Erythroblast (primary cell): ENCODE results near the gene KIAA0586.
"Not testable (repeated sequence)": the region's sequence is repeated elsewhere in the genome, so short reads cannot be mapped to it uniquely, and the experiment has no call there.

ENCODE experiments used
- DNase-seq, 2 experiments: peaks; one replicate each; lab custom pipeline; 2025; lab: John Stamatoyannopoulos, UW
- GATA1 ChIP-seq: IDR thresholded peaks from 2 replicates; pipeline ENCODE4 v1.6.1; 2011; ENCODE audit warnings: low read depth, mild to moderate bottlenecking, control low read depth, low read length, moderate library complexity
- POLR2A ChIP-seq: IDR thresholded peaks from 2 replicates; pipeline ENCODE4 v1.6.1; 2011; ENCODE audit warnings: mild to moderate bottlenecking, low read length

Gene KIAA0586

DNA sequence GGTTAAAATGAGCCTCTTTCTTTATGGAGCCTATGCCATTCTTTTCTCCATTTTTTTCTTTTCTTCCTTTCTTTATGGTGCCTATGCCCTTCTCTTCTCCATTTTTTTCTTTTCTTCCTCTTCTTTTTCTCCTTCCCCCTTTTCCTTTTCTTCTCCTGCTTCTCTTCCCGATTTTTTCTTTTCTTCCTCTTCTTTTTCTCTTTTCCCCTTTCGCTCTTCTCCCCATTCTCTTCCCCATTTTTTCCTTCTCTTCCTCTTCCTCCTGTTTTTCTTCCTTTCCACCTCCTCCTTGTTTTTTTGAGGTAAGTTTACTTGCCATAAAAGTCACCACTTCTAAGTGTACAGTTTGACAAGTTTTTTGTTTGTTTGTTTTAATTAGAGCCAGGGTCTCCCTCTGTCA, 50.1 kb downstream of the KIAA0586 start:
- TF ChIP-seq POLR2A (no peak), GATA1 (no peak)
- DNase-seq: no peak

DNA sequence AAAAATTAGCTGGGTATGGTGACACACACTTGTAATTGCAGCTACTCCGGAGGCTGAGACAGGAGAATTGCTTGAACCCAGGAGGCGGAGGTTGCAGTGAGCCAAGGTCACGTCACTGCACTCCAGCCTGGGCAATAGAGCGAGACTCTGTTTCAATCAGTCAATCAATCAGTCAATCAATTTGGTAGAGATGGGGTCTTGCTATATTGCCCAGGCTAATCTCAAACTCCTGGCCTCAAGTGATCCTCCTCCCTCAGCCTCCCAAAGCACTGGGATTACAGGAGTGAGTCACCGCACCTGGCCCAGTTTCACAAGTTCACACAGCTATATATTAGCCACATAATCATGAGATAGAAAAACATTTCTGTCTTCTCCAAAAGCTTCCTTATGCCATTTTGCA, 50.8 kb downstream of the KIAA0586 start:
- DNase-seq: not testable (repeated sequence)

DNA sequence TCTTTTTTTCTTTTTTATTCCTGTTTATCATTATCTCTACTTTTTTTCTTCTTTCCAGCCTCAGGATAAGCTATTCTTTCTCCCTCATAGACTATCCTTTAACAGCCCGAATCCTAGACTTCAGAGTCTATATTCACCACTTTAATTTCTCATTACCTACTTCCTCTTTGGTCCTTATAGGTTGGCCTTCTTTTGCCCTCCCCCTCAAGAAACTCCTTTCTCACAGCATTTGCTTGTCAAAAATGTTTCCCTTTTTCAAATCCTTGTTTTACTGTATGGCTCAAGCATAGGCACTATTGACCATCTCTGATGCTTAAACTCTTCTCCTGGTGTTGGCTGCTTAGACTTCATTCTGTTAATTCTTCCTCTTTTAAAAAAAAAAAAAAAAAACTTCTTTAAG, 52.5 kb downstream of the KIAA0586 start:
- TF ChIP-seq GATA1 (no peak), POLR2A (no peak)
- DNase-seq: no peak

- DNase-seq: no peak
- TF ChIP-seq GATA1: no peak
- no peak for TF ChIP-seq POLR2A
Measured at GRCh38 chr14:58484176-58484575, 56.7 kb downstream of the KIAA0586 start.

- DNase-seq: no peak
Measured at GRCh38 chr14:58488550-58488949, 61.0 kb downstream of the KIAA0586 start.

DNA sequence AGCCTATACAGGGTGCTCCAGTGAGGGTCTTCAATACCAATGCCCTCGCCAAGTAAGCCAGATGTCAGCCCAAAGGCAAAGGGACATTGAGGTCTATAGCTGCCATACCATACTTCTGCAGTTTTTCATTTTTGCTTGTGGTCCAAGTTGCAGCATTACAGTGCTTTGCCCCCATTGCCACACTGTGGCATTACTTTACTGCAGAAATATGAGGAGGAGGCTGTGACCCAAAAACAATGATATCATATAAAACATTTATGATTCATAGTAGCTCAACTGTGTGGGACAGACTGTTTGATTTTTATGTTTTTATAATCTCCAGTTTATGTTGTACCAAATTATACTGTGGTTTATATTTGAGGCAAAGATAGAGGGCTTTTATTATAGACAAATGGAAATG, 64.1 kb downstream of the KIAA0586 start:
- no peak for DNase-seq
- no peak for TF ChIP-seq POLR2A
- TF ChIP-seq GATA1: no peak

More at GRCh38 chr14:58488550-58488949, 61.0 kb downstream of the KIAA0586 start:
- no peak for TF ChIP-seq GATA1
- TF ChIP-seq POLR2A: no peak

DNA sequence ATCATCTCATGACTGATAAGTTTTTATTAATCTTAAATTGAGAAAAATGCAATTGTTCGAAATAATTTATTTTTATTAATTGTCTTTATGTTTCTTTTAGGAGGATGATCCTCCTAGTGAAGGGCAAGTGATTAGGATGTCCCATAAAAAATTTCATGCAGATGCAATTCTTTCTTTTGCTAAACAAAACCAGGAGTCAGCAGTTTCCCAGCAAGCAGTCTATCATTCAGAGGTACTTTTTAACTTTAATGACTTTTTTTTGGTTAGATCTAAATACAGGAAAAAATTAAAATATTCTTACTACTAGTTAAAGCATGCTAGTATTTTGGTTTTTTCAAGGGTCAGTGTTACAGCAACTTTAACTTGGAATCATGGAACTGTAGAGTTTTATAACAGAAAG, 64.5 kb downstream of the KIAA0586 start:
- no peak for DNase-seq
- TF ChIP-seq GATA1 (no peak), POLR2A (no peak)

DNA sequence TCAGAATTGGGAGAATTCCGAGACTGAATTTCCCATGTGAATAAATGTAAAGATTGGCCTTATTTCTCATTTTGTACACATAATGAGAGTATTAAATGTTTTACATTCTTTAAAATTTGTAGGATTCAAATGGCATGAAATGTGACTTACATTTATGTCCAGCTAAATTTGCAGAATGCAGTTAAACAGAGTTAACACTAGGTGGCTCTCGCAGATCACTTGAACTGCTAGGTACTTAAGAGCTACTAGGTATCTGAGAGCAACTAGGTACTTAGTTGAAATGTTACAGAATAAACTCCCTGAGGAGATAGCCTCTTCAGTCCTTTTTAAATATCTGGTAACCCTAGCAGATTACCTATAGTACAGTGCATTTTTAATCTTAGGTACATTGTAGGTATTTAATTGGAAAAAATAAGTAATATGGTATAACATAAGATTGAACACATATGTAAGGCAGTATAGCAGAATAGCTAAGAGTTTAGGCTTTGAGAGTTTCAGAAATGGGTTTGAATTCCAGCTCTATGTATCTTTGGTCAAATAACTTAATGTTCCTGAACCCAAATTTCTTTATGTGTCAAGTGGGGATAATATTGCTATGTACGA, 73.8 kb downstream of the KIAA0586 start:
- peak; percentile 72 to 74 for DNase-seq
- TF ChIP-seq GATA1 (no peak), POLR2A (no peak)

DNA sequence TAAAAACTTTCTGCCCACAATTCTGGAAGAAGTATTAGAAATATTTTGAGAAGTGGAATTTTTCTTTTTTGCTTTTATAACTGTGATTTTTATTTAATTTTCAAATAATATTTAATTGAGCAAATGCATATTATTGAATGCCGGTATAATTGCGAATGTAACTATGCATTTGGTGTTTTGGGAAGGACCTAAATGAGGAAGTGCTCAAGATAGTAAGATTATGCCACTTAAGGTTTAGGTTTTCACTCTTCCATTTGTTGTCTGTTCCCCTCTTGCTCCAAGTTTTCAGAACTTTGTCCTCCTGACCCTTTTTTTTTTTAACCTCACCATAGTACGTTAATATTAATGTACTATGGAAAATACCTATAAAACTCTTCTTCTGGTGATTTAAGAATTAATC, 85.8 kb downstream of the KIAA0586 start:
- DNase-seq: no peak
- TF ChIP-seq GATA1: no peak
- TF ChIP-seq POLR2A: no peak

GRCh38 chr14:58517592-58517991, 90.1 kb downstream of the KIAA0586 start:
- DNase-seq: no peak
- TF ChIP-seq GATA1: no peak
- no peak for TF ChIP-seq POLR2A

DNA sequence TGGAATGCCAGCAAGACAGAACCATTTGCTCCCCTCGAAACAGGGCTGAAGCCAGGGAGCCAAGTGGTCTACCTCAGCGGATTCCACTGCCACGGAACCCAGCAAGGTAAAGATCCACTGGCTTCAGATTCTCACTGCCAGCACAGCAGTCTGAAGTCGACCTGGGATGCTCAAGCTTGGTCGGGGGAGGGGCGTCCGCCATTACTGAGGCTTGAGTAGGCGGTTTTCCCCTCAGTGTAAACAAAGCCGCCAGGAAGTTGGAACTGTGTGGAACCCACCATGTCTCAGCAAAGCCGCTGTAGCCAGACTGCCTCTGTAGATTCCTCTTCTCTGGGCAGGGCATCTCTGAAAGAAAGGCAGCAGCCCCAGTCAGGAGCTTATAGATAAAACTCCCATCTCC, 98.2 kb downstream of the KIAA0586 start:
- DNase-seq: not testable (repeated sequence)

- DNase-seq: no peak
Measured at GRCh38 chr14:58533446-58533845, 105.9 kb downstream of the KIAA0586 start.

GRCh38 chr14:58535044-58535443, 107.5 kb downstream of the KIAA0586 start:
- no peak for DNase-seq
- TF ChIP-seq POLR2A: no peak

More at GRCh38 chr14:58533446-58533845, 105.9 kb downstream of the KIAA0586 start:
- no peak for TF ChIP-seq POLR2A
- TF ChIP-seq GATA1: no peak

DNA sequence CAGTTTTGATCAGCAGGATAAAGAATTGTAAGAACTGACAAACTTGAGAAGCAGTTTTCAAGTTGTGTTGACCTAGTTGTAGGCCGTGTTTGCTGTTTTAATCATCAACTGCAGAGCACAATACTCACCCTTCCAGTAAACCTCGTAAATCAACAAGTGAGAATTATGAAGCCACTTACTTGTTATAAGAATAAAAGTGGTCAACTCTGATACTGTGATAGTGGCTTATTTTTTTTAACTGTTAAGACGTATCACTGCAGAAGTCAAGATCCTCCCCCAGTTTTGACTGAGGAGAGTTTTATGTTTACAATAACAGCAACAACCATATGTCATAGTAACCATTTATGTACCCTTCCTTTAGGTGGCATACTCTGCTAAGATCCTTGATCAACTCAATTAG, 109.5 kb downstream of the KIAA0586 start:
- TF ChIP-seq POLR2A (no peak), GATA1 (no peak)
- DNase-seq: no peak

DNA sequence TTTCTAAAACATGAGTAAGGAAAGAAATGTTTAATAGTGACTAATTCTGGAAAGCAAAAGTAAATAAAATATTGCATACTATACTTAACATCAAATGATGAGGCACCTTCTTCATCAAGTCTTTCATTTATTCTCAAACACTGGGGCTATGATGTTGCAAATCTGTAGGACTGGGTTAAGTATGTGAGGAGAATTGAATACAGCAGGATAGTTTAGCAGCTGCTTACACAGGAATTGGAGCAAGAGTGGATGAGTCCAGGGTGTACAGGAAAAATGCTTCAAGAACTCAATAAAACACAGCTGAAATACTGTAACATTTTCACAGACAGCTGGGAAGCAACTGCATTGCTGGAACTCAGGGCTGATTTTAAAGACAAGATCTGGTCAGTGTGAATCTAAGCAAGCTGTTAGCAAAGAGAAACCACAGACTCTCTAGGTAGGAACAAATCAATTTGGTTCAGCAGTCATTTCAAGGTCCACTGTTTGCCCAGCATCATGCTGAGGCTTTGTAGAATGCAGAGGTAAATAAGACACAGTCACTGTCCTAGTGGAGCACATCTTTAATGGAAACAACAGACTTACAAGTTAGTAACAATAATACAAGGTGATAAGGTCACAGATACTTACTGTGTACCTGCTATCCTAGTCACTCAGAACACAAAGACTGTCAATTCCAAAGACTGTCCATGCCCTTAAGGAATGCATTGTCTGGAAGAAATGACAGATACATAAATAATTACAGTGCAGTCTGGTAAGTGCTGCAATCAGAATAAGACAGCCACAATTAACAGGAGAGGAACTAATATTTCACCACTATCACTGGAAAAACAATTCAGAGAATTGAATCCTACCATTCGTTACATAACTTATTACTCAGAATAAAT, 113.5 kb downstream of the KIAA0586 start:
- no peak for DNase-seq
- TF ChIP-seq POLR2A (no peak), GATA1 (no peak)

- no peak for TF ChIP-seq POLR2A
- TF ChIP-seq GATA1: no peak
Measured at GRCh38 chr14:58541633-58542022, 114.1 kb downstream of the KIAA0586 start.

More at GRCh38 chr14:58541633-58542022, 114.1 kb downstream of the KIAA0586 start:
- no peak for DNase-seq
